Psoas muscle (tissue), 8 donors: ENCODE measurements around the gene PITPNC1. TPM values are rescaled to one million over a fixed set of nuclear protein-coding genes. Genes with fewer than 3 reads are reported as not detected.

ENCODE experiments used
- ATAC-seq, 4 donors: fragments of 200-7000 bp; cut with Tn5 transposase; one replicate each; pipeline ENCODE4 v1.9.1; 2020; ENCODE audit warnings: moderate library complexity in 3 of 4, mild to moderate bottlenecking in 2 of 4
- DNase-seq, 2 donors: peaks; one replicate each; pipeline ENCODE4 v3.0.0-alpha.2; 2020
- H3K27ac ChIP-seq: fragments of 200-600 bp; one replicate; pipeline ENCODE4 v1.8.0; 2022
- H3K27me3 ChIP-seq, 3 donors: fragments of 200-600 bp in 1 of 3; one replicate each; pipeline versions ENCODE4 v1.6.1 to v1.8.0; 2013 to 2022; ENCODE audit warnings: low read length in 2 of 3, mild to moderate bottlenecking in 2 of 3, moderate library complexity in 1 of 3; ENCODE audit not compliant: insufficient read depth in 3 of 3
- H3K36me3 ChIP-seq, 2 donors: fragments of 200-600 bp in 1 of 2; one replicate each; pipeline versions ENCODE4 v1.6.1 to v1.8.0; 2013 to 2022; ENCODE audit warnings: low read depth in 1 of 2, mild to moderate bottlenecking in 1 of 2, moderate library complexity in 1 of 2; ENCODE audit not compliant: insufficient read depth in 1 of 2
- H3K4me1 ChIP-seq: fragments of 200-600 bp; one replicate; pipeline ENCODE4 v1.8.0; 2022
- H3K4me3 ChIP-seq: fragments of 200-600 bp; one replicate; pipeline ENCODE4 v1.8.0; 2022; ENCODE audit warnings: mild to moderate bottlenecking
- H3K9me3 ChIP-seq: fragments of 200-600 bp; one replicate; pipeline ENCODE4 v1.8.0; 2022
- CTCF ChIP-seq: fragments of 200-600 bp; IDR thresholded peaks from one replicate; pipeline ENCODE4 v1.8.0; 2022; ENCODE audit warnings: antibody characterized with exemption
- WGBS, 3 donors: extraction: QIAGEN DNeasy Blood & Tissue Kit; methylation state at CpG; one replicate each; pipeline versions ENCODE4 v1.1.6 to v1.1.7; 2013; 5-methylcytosine and 5-hydroxymethylcytosine counted together
- intact Hi-C, 2 donors: fragments of 100-400 bp; cut with DNase I; formaldehyde crosslinking; loops; one replicate each; pipeline versions ENCODE4 v1.11.0 to v1.14.2; 2022
- polyA plus RNA-seq, 3 donors: library from polyadenylated mRNA; stranded (reverse); fragments of 200-250 nt; gene quantifications; one replicate each; pipeline ENCODE4 v1.2.3, GENCODE V29; 2013
- total RNA-seq, 4 donors: library from RNA; stranded (reverse); fragmentation: NEBNext Ultra II Directional in 2 of 4; extraction: Animal tissue kit (Norgen Biotek cat#: 25700) in 2 of 4; gene quantifications; one replicate each; pipeline versions ENCODE4 v1.2.1 to v1.2.4, GENCODE V29; 2021 to 2023
- donor health status: healthy with polysubstance abuse.
- donor health status: DM: no; HTN: no; CAD: no; lungs with moderate emphysema.
- donor health status: Bipolar disorder and iron deficiency.
- donor health status: healthy.
- donor health status: DM: yes; HTN: yes; CAD: no.
- donor health status: DM: no; HTN: no; CAD: no.
- donor health status: DM: no; HTN: no; CAD: no.
- donor health status: DM: yes; HTN: yes; CAD: no.

PITPNC1 gene
- total and polyA plus RNA-seq, 7 donors = 4.4 to 54.7 (median 6.6) TPM

- intact Hi-C loops = no loop called here
- no peak overlapping the region for H3K27ac ChIP-seq
- H3K9me3 ChIP-seq = no peaks in the 10 kb centered on the region
- peaks cover 3% of the 10 kb centered on the region for H3K4me1 ChIP-seq
- DNase-seq (no peak), ATAC-seq (no peak)
- 97 to 99% (median 98%) methylated on average over 8 of the region's 8 CpGs for WGBS, 3 donors
- no peak for TF ChIP-seq CTCF
- H3K36me3 ChIP-seq = no peaks in the 10 kb centered on the region
- H3K4me3 ChIP-seq = no peak overlapping the region
- no peaks in the 10 kb centered on the region for H3K27me3 ChIP-seq
These were observed 233.0 kb downstream of the PITPNC1 start for GRCh38 chr17:67610061-67610460.

- WGBS, 3 donors = 84 to 95% (median 85%) methylated on average over 7 of the region's 7 CpGs
These were observed 236.9 kb downstream of the PITPNC1 start for GRCh38 chr17:67613961-67614360.

GRCh38 chr17:67615011-67615561, 238.0 kb downstream of the PITPNC1 start:
- Histone ChIP-seq H3K9me3 (no peaks in the 10 kb centered on the region), H3K36me3 (no peaks in the 10 kb centered on the region), H3K4me1 (no peaks in the 10 kb centered on the region), H3K4me3 (no peak overlapping the region), H3K27ac (no peak overlapping the region), H3K27me3 (no peaks in the 10 kb centered on the region)
- ATAC-seq (no peak), DNase-seq (peak in 1 of 2 donors; percentile 52)
- no peak for TF ChIP-seq CTCF
- WGBS, 3 donors = 32 to 57% (median 34%) methylated on average over 13 of the region's 13 CpGs
- intact Hi-C loops = loop anchor here in 1 of 2 donors (5.0 kb wide), 1 partner anchor 58 kb away; no protein-coding TSS in a partner anchor

More at GRCh38 chr17:67613961-67614360, 236.9 kb downstream of the PITPNC1 start:
- Histone ChIP-seq H3K9me3 (no peaks in the 10 kb centered on the region), H3K36me3 (no peaks in the 10 kb centered on the region), H3K27ac (no peak overlapping the region), H3K4me3 (no peak overlapping the region), H3K4me1 (no peaks in the 10 kb centered on the region), H3K27me3 (no peaks in the 10 kb centered on the region)
- no peak for TF ChIP-seq CTCF
- intact Hi-C loops = no loop called here
- DNase-seq (no peak), ATAC-seq (no peak)

GRCh38 chr17:67615736-67616135, 238.7 kb downstream of the PITPNC1 start:
- no peak for ATAC-seq
- TF ChIP-seq CTCF = no peak
- no peak overlapping the region for H3K27ac ChIP-seq
- WGBS, 3 donors = 47 to 75% (median 55%) methylated on average over 7 of the region's 7 CpGs
- no peaks in the 10 kb centered on the region for H3K27me3 ChIP-seq
- no peak overlapping the region for H3K4me3 ChIP-seq
- H3K36me3 ChIP-seq = no peaks in the 10 kb centered on the region
- H3K4me1 ChIP-seq = no peaks in the 10 kb centered on the region
- no peak for DNase-seq
- intact Hi-C loops = loop anchor here in 1 of 2 donors (5.0 kb wide), 1 partner anchor 58 kb away; no protein-coding TSS in a partner anchor
- no peaks in the 10 kb centered on the region for H3K9me3 ChIP-seq
